ENCODE measurements around the gene MYH16. TPM values are rescaled to one million over a fixed set of nuclear protein-coding genes. Genes with fewer than 3 reads are reported as not detected.

Gene MYH16
- total and polyA plus RNA-seq, 7 donors: 0.19 TPM; not detected in 6

GRCh38 chr7:99310004-99310403 is 37.4 kb downstream of the MYH16 start:
- intact Hi-C loops (cut with DNase I): loop anchor here (5.0 kb wide), 1 partner anchor 168 kb away; the partner anchor contains the start of gene SMURF1
- Histone ChIP-seq H3K9me3 (no peaks in the 10 kb centered on the region), H3K36me3 (no peaks in the 10 kb centered on the region), H3K4me3 (no peak overlapping the region), H3K27me3 (no peaks in the 10 kb centered on the region), H3K4me1 (no peaks in the 10 kb centered on the region), H3K27ac (no peak overlapping the region)
- DNase-seq: no peak
- 94 to 96% methylated on average over 4 of the region's 4 CpGs for WGBS, 2 donors
- TF ChIP-seq POLR2AphosphoS5 (IDR thresholded peaks at IDR 0.05): no peak
- no peak for TF ChIP-seq EP300 (IDR thresholded peaks at IDR 0.05)
- no peak for TF ChIP-seq POLR2A (IDR thresholded peaks at IDR 0.05)
- TF ChIP-seq CTCF (IDR thresholded peaks at IDR 0.05): no peak

- no peak for TF ChIP-seq POLR2A (IDR thresholded peaks at IDR 0.05)
- intact Hi-C loops (cut with DNase I): loop anchor here (5.0 kb wide), 1 partner anchor 169 kb away; the partner anchor contains the start of gene SMURF1
- Histone ChIP-seq H3K9me3 (no peaks in the 10 kb centered on the region), H3K27ac (no peak overlapping the region), H3K4me3 (no peak overlapping the region), H3K27me3 (no peaks in the 10 kb centered on the region), H3K36me3 (no peaks in the 10 kb centered on the region), H3K4me1 (no peaks in the 10 kb centered on the region)
- no peak for DNase-seq
- whole genome bisulfite sequencing, 2 donors: 86 to 89% methylated on average over 9 of the region's 9 CpGs
Measured at GRCh38 chr7:99311702-99312101, 39.1 kb downstream of the MYH16 start.

GRCh38 chr7:99312316-99313203 is 39.9 kb downstream of the MYH16 start:
- Histone ChIP-seq H3K36me3 (no peaks in the 10 kb centered on the region), H3K4me1 (no peaks in the 10 kb centered on the region), H3K4me3 (no peak overlapping the region), H3K27me3 (no peaks in the 10 kb centered on the region), H3K27ac (no peak overlapping the region), H3K9me3 (no peaks in the 10 kb centered on the region)
- intact Hi-C loops (cut with DNase I): loop anchor here (1.0 to 5.0 kb wide), 2 partner anchors 170 to 272 kb away; partner anchors contain the start of gene SMURF1
- TF ChIP-seq CTCF (IDR thresholded peaks at IDR 0.05) (peak; percentile 59 to 90 (median 82)), POLR2AphosphoS5 (IDR thresholded peaks at IDR 0.05) (no peak), POLR2A (IDR thresholded peaks at IDR 0.05) (no peak), EP300 (IDR thresholded peaks at IDR 0.05) (no peak)
- WGBS, 2 donors: 36 to 47% methylated on average over 16 of the region's 16 CpGs
- peak; percentile 76 for DNase-seq

- Histone ChIP-seq H3K9me3 (no peaks in the 10 kb centered on the region), H3K4me3 (no peak overlapping the region), H3K27ac (no peak overlapping the region), H3K36me3 (no peaks in the 10 kb centered on the region), H3K27me3 (no peaks in the 10 kb centered on the region), H3K4me1 (no peaks in the 10 kb centered on the region)
- intact Hi-C loops (cut with DNase I): loop anchor here (1.0 to 5.0 kb wide), 2 partner anchors 171 to 273 kb away; partner anchors contain the start of gene SMURF1
- peak in 1 of 4 experiments; percentile 1 for TF ChIP-seq CTCF (IDR thresholded peaks at IDR 0.05)
- TF ChIP-seq POLR2AphosphoS5 (IDR thresholded peaks at IDR 0.05): no peak
- WGBS, 2 donors: 32 to 35% methylated on average over 1 of the region's 1 CpG
- DNase-seq: no peak
Measured at GRCh38 chr7:99313204-99313573, 40.5 kb downstream of the MYH16 start.

- TF ChIP-seq EP300 (IDR thresholded peaks at IDR 0.05): no peak
- TF ChIP-seq CTCF (IDR thresholded peaks at IDR 0.05): no peak
- TF ChIP-seq POLR2A (IDR thresholded peaks at IDR 0.05): no peak
- TF ChIP-seq POLR2AphosphoS5 (IDR thresholded peaks at IDR 0.05): no peak
- H3K4me3 ChIP-seq: no peak overlapping the region
- H3K9me3 ChIP-seq: no peaks in the 10 kb centered on the region
- no peaks in the 10 kb centered on the region for H3K27me3 ChIP-seq
- intact Hi-C loops (cut with DNase I): loop anchor here (5.0 kb wide), 1 partner anchor 172 kb away; the partner anchor contains the start of gene SMURF1
- WGBS, 2 donors: 14 to 55% methylated on average over 7 of the region's 7 CpGs
- no peak for DNase-seq
- H3K36me3 ChIP-seq: no peaks in the 10 kb centered on the region
- H3K4me1 ChIP-seq: no peaks in the 10 kb centered on the region
- no peak overlapping the region for H3K27ac ChIP-seq
Measured at GRCh38 chr7:99314504-99314903, 41.9 kb downstream of the MYH16 start.
